HG03571 (cell line): ENCODE data around the gene UCKL1.
"Not testable (repeated sequence)": the region's sequence is repeated elsewhere in the genome, so short reads cannot be mapped to it uniquely, and the experiment has no call there.

ENCODE experiments used
- ATAC-seq: cut with Tn5 transposase; IDR thresholded peaks from one replicate; pipeline ENCODE4 v1.9.1; 2021; ENCODE audit not compliant: unreplicated experiment

Gene UCKL1

GRCh38 chr20:63944078-63944941 is 11.9 kb downstream of the UCKL1 start:
- no peak for ATAC-seq

- ATAC-seq = no peak
Observed at GRCh38 chr20:63943808-63944077, 12.5 kb downstream of the UCKL1 start.

- ATAC-seq = no peak
Observed at GRCh38 chr20:63942969-63943807, 13.0 kb downstream of the UCKL1 start.

GRCh38 chr20:63942250-63942951 is 13.8 kb downstream of the UCKL1 start:
- no peak for ATAC-seq

- ATAC-seq = no peak
Observed at GRCh38 chr20:63941282-63942081, 14.7 kb downstream of the UCKL1 start.

GRCh38 chr20:63940472-63941266 is 15.5 kb downstream of the UCKL1 start:
- ATAC-seq = no peak

- no peak for ATAC-seq
Observed at GRCh38 chr20:63940071-63940471, 16.1 kb downstream of the UCKL1 start.

GRCh38 chr20:63939061-63939935 is 16.9 kb downstream of the UCKL1 start:
- no peak for ATAC-seq

GRCh38 chr20:63937596-63937995 is 18.6 kb downstream of the UCKL1 start:
- ATAC-seq = no peak

GRCh38 chr20:63935447-63935846 is 20.8 kb downstream of the UCKL1 start:
- ATAC-seq = no peak

GRCh38 chr20:63934271-63935068 is 21.7 kb downstream of the UCKL1 start:
- ATAC-seq = no peak

GRCh38 chr20:63933646-63934045 is 22.6 kb downstream of the UCKL1 start:
- no peak for ATAC-seq

GRCh38 chr20:63932606-63933160 is 23.5 kb downstream of the UCKL1 start:
- ATAC-seq = no peak

- no peak for ATAC-seq
Observed at GRCh38 chr20:63931735-63932134, 24.5 kb downstream of the UCKL1 start.

GRCh38 chr20:63930971-63931553 is 25.2 kb downstream of the UCKL1 start:
- ATAC-seq = no peak

- ATAC-seq = not testable (repeated sequence)
Observed at GRCh38 chr20:63929473-63929883, 26.7 kb downstream of the UCKL1 start.

- no peak for ATAC-seq
Observed at GRCh38 chr20:63929071-63929470, 27.1 kb downstream of the UCKL1 start.

- ATAC-seq = no peak
Observed at GRCh38 chr20:63926298-63926697, 29.9 kb downstream of the UCKL1 start.
